Measurements from ENCODE around the gene NAA50.
A peak's percentile ranks its signal among the peaks of the same experiment; 100 is the strongest.

NAA50 gene

DNA sequence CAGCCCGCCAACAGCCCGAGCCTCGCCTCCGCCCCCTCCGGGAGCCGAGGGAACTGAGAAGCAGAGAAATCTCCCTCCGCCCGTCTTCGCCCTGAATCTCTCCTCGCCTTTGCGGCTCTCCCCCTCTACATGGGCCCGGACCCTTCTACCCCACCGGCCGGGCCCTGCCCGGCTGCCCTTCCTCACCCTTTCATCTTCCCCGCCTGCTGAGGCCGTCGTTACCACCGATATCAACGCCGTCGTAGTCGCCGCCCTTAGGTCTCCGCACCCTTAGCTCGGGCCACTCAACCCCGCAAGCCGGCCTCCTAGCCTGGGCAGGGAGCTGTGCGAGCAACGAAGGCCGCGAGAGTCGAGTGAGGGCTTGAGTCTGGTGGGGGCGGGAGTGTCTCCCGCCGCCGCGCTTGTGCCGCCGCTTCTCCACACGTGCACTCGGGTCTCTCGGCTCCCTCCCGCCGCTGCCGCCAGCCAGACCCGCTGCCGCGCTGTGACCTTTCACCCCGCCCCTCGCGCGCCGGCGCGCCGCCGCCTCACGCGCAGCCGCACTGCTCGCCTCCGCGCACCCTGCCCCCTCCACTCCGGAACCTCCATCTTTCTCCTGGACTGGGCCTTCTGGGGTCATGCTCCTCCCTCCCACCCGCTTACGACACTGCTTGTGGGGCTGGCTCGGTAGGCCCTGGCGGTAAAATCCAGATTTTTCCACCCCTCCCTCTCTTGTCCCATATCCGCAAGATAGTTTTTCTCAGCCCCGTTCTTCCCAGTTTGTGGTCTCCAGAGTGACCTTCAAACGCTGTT is at the start of gene NAA50:
Gene NAA50, minus strand, starts transcription at position 494 of the 792 bp plus-strand sequence. Its CDS starts 300 bp downstream, at position 194.
- peak; percentile 94 for DNase-seq

- DNase-seq = no peak
Measured at GRCh38 chr3:113795693-113796092, 49.6 kb upstream of the NAA50 start.

DNA sequence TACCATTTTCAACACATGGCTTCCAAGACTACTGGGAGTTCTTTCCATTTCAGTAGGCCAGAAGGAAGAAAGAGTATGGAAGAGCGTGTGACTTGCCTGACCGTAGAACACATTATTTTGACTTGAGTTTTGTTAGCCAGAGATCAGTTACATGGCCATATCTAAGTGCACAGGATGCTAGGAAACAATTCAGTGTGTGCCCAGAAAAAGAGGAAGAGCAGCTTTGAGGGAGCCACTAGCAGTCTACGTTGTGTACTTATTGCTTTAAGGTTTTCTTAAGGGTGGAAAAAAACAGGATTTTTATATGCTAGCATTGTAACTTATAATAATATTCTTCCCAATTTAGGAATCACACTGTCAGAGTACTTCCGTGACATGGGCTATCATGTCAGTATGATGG is 48.5 kb upstream of the NAA50 start:
- DNase-seq = no peak

GRCh38 chr3:113791381-113791780 is 45.3 kb upstream of the NAA50 start:
- DNase-seq = no peak

DNA sequence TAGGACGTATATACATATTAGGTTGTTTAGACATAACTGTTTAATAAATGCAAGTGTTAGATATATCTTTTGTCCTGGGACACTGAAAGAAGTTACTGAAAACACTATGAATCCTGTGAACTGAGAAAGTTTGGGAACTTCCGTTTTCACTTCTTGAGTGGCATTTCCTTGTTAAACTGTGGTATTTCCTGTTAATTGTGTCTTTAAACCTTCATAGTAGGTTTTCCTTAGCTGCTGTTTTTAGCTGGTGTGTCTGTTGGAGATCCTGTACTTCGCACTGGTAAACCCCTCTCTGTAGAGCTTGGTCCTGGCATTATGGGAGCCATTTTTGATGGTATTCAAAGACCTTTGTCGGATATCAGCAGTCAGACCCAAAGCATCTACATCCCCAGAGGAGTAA is 37.9 kb upstream of the NAA50 start:
- no peak for DNase-seq

DNA sequence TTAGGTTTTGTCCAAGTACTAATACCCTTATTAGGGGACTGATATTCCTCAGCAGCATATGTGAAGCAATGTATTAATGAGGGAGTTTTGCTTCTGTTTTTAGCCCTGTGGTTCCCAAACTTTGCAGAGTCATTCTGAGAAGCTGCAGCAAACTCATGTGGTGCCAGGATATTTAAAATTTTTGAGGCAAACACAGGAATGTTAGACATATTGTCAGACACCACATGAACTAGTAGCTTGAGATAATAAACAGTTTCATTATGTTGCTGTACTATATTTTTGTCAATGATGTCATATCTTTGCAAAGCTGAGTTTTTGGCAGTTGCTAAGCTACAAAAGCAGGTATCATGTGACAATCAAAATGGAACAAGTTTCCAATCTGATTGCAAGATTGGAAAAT is 37.4 kb upstream of the NAA50 start:
- no peak for DNase-seq

DNA sequence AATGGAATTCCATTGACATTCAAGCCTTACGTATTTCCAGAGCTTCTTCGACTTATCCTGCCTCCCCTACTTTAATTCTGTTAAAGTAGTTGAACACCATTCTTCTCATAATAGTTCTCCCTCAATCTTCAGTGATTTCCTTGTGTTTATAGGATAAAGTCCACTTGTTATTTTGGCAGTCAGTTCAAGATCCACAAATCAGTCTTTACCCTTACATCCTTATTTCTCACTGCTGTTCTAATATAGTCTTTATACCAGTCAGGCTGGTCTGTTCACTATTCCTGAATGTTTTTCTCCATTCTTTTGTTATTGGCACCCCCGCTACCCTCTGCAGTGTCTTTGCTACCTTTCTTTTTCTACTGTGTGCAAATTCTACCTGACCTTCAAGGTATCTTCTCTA is 30.5 kb upstream of the NAA50 start:
- DNase-seq = no peak

DNA sequence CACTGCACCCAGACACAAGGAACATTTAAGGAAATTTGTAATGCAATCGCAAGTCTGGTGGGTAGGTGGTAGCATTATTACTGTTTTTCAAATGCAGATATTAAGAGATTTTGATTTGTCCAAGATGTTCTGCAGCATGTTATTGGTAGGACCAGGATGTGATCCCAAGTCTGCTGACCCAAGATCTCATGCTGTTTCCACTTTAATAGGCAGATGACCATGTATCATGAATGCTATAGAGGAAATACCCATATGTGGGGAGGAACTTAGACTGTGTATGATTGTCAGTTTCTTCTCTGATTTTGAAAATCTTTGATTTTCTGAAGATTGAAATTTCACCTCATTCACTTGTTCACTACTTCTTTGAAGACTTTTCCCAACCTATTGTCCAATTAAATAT is 29.5 kb upstream of the NAA50 start:
- DNase-seq = no peak

GRCh38 chr3:113773381-113773780 is 27.3 kb upstream of the NAA50 start:
- no peak for DNase-seq

DNA sequence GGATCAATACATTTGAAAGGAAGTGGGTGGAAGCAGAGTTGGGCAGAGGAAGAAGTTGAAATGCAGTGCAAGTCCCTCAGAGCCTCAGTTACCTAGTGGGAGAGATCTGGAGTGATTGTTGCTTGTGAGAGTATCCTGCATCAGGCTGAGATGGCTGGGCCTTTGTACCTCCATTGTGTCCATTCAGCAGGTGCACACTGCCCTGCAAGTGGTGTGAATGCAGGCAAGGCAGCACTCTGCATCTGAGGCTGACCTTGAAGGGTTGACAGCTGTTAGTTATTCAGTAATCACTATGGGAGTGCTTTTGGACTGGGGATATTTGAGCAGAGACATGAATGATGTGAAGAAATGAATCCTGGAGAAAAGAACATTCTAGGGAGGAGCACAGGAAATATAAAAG is 25.9 kb upstream of the NAA50 start:
- DNase-seq = no peak

- no peak for DNase-seq
Measured at GRCh38 chr3:113769551-113769950, 23.5 kb upstream of the NAA50 start.

DNA sequence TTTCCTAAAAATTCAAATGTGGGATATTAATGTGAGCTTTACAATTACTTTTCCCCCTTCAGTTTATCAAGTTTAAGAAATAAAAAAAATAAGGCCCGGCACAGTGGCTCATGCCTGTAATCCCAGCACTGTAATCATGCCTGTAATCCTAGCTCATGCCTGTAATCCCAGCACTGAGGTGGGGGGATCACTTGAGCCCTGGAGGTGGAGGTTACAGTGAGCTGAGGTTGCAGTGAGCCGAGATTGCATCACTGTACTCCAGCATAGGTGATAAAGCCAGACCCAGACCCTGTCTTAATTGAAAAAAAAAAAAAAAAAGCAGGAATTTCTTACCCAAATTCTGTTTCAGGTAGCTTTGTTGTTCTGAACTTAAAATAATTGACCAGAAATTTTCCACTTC is 18.6 kb upstream of the NAA50 start:
- no peak for DNase-seq

DNA sequence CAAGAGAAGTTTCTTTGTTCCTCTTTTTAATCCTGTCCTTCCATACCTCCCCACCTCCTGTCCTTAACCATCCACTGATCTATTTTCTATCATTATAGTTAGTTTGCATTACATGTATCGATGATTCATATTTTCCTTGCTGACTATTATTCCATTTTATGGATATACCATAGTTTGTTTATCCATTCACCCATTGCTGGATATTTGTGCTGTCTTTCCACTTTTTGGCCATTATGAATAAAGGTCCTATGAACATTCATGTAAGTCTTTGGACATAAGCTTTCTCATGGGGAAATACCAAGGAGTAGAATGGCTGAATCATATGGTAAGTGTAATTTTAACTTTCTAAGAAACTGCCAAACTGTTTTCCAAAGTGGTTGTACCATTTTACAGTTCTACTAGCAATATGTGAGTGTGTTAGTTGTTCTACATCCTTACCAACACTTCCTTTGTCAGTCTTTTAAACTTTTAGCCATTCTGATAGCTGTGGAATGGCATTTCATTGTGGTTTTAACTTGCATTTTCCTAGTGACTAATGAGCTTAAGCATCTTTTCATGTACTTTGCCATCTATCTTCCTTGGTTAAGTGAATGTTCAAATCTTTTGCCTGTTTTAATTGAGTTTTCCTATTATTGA is 12.5 kb upstream of the NAA50 start:
- DNase-seq = no peak

DNA sequence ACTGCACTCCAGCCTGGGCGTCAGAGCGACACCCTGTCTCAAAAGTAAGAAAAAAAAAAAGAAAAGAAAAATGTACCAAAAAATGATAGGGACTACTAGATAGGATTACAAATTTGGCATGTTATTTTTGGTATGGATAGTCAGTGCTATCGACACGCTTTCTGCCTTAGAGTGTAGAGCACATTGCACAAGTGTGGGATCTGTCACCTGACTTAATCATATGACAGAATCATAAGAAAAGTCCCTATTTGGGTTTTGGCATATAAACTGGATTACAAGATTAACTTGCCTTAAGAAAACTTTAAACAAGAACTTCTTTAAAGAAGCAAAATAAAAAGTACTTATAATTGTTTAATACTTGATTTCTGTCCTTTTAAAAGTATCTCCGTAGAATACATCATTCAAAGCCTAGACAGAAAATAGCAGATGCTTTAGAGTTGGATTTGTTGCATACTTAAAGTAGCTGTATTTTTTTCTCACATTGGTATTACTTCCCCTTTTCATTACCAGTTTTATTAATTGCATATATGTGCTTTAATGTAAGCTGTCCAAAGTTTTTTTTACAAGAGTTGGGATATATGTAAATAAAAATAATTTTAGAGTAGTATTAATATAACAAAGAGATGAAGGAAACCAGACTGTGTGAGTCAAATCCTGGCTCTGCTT is 8.6 kb upstream of the NAA50 start:
- no peak for DNase-seq

- no peak for DNase-seq
Measured at GRCh38 chr3:113753376-113753985, 7.4 kb upstream of the NAA50 start.

DNA sequence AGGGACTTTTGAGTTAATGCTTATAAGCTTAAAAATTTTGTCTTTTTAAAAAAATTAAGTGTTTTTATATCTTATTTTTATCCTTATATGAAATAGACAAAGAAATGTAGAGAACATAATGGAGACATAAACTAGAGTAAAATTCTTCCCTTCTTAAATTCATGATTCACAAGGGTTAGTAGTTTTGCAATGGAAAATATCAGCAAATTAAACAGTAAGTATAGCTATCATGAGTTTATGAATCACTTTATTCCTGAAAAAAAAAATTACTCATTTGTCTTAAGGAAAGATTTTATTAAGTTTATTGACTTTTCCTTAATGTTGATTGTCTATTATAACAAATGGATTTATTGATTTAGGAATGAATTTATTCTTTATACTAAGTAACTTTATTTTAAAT is 5.1 kb upstream of the NAA50 start:
- no peak for DNase-seq

- DNase-seq = peak; percentile 9
Measured at GRCh38 chr3:113747283-113748046, 1.4 kb upstream of the NAA50 start.

GRCh38 chr3:113746548-113747282 is 666 bp upstream of the NAA50 start, which contains the start of gene ATP6V1A:
Gene ATP6V1A (plus strand): TSS chr3:113747035. CDS start chr3:113778754, 31,719 bp downstream.
- DNase-seq = peak; percentile 86

DNA sequence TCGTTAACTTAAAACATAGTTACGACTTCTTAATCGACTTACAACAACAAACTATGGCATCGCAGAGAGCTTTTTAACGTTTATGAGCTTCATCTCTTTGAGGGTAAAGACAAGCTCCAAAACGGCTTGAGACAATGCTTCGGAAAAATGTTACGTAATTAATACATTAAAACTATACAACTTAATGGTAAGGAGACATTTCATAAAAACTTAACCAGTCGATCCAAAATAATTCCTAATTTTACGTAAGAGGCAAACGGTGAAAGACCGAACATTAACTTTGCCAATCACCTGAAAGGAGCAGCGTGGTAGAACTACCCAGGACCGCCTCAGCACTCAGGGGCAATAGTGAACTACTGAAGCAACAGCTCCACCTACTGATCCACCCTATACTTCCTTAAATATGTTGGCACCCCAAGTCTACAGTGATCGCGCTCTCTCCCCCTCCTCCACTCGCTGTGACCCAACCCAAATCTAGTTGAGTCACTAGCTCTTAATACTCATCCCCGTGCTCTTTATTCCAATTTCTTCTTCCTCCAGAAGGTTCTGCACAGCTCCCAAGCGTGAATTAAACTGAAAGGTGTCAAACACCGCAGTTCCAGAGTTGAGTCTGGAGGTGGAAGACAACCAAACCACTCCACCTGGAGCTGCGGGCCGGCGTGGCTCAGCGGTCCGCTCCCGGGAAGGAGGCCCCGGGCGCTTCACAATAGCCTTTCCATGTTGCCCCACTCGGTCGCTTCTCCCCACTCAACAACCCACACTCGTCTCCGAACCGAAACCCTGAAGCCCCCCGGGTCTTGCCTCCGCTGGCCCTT is 901 bp downstream of the NAA50 start:
- DNase-seq = peak; percentile 85

GRCh38 chr3:113743006-113743630 is 2.9 kb downstream of the NAA50 start:
- no peak for DNase-seq

DNA sequence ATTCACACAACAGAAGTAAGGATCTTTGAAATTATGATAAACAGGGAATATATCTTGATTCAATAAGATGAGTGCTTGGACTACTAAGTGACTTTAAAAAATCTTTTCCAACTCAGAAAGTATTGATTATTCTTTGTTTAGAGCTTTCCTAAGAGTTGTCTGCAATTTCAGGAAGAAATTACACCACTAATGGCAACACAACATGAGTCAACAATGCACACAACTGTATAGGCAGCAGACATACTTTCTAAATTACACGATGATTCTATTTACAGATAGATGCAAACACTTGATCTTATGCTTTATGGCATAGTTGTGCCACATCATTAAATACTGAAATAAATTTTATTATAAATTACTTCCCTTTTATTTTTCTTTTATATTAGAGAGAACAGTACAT is 4.4 kb downstream of the NAA50 start:
- DNase-seq = no peak
